ENCODE data around the gene INMT. TPM values are rescaled to one million over a fixed set of nuclear protein-coding genes. Genes with fewer than 3 reads are reported as not detected.

Gene INMT
- polyA plus RNA-seq, 1 donor, result 11.9 TPM

DNA sequence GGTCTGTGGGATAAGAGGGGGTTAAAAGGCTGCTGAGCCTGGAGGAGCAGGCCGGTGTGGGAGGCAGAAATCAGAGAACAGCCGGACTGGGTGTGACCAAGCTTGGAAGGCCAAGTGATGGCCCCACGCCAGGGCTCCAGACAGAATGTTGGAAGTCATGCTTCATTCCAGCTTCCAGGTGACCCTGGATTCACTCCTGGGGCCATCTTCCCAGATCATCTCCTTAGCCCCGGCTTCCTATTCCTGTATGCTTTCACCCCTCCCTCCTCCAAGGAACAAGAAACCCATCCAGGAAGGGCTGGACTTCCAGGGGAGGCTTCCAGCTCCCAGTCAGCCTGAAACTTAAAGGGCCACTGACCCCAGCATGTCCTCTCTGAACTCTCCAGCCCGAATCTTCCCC is 1.0 kb downstream of the INMT start:
- DNase-seq, result peak; percentile 95

DNA sequence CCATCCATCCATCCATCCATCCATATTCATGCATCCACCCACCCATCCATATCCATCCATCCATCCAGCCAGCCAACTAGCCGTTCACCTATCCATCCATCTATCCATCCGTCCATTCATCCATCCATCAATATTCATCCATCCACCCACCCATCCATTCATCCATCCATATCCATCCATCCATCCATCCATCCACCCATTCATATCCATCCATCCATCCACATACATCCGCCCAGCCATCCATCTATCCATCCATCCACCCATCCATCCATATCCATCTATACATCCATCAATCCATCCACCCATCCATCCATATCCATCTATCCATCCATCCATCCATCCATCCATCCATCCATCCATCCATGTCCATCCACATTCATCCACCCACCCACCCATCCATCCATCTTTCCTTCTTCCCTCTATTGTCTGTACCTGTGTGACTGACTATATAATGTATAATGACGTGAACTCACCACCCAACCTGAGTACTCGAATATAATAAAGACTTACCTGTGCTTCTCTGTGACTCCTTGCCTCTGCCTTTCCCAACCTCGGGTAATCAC is 2.5 kb downstream of the INMT start:
- no peak for DNase-seq

DNA sequence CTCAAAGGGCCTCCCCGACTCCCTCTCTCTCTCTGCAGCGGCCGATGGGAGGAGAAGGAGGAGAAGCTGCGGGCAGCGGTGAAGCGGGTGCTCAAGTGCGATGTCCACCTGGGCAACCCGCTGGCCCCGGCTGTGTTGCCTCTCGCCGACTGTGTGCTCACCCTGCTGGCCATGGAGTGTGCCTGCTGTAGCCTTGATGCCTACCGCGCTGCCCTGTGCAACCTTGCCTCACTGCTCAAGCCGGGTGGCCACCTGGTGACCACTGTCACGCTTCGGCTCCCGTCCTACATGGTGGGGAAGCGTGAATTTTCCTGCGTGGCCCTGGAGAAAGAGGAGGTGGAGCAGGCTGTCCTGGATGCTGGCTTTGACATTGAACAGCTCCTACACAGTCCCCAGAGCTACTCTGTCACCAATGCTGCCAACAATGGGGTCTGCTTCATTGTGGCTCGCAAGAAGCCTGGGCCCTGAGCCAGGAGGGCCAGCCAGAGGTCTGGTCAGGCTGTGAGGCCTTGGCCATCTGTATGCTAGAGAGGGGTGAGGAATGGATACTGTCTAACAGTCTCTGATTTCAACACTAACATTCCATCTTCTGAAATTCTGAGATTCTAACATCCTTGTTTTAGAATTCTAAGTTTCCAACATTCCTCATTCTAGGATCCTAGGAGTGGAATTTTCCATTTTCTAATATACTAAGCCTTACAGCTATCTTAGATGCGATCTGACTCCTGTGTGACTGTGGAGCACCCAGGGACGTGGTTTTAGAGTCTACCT is 3.6 kb downstream of the INMT start:
- DNase-seq, result peak; percentile 59

DNA sequence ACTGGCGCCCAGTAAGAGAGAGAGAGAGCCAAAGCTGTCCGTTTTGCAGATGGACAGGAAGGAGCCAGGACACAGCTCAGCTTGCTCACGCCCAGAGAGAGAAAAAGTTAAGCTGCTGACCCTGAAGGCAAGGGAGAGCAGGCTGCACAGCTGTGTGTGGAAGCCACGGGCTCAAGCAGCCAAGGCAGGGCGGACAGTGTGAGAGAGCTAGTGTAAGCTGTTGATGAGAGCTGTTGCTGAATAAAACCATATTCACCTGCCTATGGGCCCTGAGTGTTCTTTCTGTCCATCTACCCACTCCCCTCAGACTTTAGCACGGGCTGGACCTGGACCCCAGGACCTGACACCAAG is 5.4 kb downstream of the INMT start:
- peak; percentile 50 for DNase-seq

DNA sequence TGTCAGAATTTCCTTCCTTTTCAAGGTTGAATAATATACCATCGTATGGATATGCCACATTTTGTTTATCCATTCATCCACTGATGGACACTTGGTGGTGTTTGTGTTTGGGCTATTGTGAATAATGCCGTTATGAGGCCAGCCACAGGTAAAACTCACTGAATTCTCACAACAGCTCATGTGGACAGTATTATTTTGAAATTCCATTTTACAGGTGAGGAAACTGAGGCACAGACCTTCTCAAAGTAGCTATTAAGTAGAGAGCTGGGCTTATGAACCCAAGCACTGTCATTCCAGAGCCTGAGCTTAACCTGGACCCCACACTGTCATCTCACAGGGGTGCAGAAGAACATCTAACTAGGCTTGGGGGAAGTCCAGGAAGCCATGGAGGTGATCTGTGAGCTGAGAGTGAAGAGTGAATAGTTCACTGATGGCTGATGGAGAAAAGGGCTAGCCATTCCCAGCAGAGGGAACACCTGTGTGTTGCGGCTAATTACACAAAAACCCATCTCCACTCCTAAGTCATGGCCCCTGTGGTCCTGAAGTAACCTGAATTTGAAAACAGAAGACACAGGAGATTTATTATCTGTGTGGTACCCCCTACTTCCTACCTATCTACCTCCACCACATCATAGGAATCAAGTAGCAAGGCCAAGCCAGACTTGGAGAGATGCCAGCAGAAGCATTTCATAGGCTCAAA is 8.7 kb downstream of the INMT start:
- DNase-seq, result no peak

DNA sequence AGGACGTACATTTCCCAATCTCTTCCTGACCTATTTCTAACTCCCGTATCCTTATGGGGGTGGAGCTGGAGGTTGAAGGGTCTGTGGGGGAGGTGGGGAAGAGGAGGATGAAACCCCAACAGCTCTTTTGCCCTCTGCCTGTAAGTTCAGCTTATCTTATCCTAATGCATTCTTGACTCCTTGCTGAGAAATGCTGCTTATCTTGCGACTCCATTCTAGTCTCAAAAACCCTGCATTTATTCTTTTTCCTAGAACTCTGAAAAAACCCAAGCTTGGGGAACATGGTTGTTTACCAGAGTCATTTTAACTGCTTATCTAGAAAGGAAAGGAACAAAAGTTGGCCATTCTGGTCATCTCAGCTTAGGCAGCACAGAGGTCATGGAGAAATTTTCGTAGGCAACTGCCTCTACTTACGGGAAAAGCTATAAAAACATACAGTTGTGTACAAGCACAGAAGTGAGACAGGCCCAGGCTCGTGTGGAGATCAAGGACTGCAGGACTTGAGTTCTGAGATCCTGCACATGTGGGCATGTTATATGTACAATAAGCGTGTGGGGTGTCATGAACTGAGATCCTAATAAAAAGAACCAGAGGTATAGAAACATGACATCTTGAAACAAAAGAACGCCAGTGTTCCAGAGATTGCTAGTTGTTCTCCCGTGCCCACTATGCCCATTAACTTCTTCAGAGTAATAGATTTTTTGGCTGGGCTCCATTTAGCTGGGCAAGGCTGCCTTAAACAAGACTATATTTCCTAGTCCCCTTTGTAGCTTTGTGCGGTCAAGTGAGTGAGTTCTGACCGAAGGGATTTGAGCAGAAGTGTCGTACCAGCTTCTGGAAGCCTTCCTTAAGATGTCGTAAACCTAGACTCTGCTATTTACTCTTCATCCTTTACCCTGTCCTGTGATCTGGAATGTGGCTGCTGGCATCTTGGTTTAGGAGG is 9.6 kb downstream of the INMT start:
- no peak for DNase-seq

DNA sequence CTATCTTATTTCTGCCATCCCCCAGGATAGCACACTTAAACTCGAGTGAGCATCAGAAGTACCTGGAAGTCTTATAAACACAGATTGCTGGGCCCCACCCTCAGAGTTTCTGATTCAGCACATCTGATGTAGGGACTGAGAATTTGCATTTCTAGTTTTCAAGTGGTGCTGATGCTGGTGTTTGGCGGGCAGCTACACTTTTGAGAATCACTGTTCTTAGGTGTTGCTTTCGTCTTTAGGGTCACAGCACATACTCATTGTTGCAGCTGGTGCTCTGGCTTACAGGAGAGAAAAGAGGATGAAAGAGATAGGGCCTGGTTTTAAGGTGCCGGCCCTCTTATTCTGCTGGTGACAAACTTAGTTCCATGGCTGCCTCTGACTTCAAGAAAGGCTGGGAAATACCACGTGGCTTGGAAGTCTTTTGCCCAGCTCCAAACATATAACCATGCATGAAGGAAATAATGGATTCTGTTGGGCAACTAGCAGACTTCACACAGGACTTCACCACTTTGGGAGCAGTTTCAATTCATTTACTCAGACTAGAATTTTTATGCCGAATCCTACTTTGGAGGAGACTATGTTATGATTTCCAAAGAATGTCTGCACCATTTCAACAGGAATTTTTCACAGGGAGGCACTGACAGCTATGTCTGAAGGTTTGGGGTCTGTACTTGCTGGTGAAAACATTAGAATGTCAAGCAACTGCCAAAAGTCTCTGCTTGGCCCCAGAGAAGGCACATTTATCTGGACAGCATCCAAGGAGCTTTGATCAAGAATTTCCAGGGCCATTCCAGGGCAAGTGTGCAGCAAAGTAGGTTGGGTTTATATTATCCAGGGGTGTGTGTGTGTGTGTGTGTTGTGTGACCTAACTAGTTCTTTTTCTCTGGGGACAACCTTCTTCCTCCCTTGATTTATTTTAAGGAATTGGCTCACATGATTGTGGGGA is 12.4 kb downstream of the INMT start:
- DNase-seq, result peak; percentile 66

DNA sequence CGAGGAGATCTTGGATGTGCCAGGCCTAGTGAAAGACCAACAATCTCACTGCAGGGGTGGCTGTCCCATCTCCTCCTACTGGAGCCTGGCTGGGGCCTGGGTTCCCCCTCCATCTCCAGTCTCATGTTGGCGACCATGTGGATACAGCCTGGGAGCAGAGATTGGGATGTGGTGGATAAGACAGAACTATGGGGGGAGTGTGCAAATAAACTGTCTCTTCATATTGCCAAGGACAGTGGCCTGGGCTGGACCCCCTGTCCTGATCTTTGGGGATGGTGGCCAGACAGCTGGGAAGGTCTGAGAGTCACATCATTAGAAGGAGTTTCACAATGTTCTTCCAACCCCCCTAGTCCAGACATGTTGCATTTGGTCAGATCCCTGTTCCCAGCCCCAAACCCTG is 13.5 kb downstream of the INMT start:
- DNase-seq, result no peak

DNA sequence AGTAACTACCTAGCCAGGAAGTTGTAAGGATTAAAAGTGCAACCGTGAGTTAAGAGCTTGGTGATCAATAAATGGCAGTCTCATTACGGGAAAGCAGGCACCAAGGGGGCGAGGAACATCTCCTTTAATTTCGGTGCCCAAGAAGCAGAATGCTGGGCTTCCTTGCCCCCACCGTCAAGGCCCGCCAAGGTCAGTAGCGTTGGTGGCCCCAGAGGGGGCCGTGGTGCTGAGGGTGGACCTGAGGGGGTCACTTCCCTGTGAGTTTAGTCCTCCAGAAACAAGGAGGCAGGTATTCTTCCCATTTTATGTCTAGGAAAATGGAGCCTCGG is 18.9 kb downstream of the INMT start:
- DNase-seq, result no peak

DNA sequence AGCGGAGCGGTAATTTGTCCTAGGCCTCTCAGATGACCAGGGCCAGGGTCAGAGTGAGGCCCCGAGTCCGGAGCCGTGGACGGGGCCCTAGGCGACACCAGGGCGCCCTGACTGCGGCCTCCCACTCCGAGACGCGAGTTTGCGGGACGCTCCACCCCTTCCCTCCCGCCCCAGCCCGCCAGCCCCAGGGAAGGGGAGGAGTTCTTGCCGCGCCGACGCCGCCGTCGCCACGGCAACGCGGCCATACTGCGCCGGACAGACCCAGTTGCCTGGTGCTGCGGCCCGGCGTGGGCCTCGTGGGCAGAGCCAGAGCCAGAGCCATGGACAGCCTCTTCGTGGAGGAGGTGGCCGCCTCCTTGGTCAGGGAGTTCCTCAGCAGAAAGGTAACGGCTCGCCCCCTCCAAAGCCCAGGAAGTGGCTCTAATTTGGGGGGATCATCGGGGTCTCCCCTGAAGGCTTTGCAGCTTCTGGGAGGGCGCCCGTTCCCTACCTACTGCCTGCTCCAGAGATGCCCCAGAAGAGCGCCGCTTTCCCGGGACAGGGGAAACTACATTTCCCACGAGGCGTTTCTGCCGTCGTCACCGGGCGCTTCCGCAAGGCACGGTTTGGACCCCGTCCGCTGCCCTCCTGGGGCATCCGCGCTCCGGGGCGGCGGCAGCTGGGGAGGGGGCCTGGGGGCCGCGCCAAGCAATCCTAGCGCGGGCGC is 19.4 kb downstream of the INMT start, which contains the start of gene MINDY4:
MINDY4 (plus strand) TSS at position 244 of the 706 bp plus-strand sequence; CDS start at position 321, 77 bp downstream.
- peak; percentile 85 for DNase-seq

DNA sequence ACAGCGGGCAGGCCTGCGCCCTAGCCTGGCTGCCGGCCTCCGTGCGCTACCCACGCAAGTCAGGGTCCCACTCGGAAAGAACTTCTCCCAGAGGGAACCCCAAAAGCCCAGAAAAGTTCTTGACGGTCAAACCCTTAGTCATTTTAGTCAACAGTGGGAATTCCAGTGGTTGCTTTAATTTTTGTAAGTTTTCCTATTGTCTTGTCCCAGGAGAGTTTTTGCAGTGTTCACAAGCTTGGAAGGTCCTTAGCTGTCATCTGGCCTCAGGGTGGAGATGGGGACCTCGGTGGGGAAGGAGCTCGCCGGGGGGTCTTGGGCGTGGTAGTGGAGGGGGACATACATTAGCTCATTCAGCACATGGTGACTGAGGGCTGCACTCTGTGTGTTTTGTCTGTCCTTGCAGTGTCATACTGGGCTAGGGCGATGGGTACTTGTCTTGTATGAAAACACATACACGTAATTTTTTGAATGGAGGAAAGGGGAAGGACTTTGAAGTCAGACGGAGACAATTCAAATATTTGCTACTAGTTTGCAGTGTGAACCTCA is 20.0 kb downstream of the INMT start:
- no peak for DNase-seq

DNA sequence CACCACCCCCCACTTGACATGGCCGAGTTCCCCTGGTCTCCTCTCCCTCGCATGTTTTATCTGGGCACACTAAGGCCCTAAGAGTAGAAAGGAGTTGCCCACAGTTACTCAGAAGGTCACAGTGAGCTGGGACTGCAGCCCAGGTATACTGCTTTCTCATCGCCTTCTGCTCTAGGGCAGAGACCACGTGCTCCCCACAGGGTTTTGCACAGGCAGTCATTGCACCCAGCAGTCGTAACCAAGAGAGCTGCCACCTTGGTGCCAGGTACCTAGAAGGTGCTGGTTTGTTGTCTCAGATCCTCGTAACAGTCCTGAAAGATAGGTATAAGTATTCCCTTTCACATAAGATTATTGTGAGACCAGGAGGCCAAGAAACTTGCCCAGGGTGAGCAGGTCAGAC is 21.0 kb downstream of the INMT start:
- DNase-seq, result no peak

DNA sequence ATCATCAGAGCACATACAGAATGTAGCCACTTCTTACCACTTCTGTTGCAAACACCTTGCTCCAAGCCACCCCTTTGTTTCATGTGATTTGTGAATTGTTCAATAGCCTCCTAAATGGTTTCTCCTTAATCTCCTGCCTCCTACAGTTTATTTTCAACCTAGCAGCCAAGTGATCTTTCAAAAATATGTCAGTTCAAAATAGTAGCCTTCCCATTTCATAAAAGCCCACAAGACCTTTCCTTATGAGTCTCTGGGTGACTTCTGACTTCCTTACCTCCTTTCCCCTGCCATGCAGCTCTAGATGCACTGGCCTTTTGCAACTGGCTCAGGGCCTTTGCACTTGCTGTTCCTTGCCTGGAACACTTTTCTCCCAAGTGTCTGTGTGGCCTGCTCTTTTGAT is 24.1 kb downstream of the INMT start:
- no peak for DNase-seq

DNA sequence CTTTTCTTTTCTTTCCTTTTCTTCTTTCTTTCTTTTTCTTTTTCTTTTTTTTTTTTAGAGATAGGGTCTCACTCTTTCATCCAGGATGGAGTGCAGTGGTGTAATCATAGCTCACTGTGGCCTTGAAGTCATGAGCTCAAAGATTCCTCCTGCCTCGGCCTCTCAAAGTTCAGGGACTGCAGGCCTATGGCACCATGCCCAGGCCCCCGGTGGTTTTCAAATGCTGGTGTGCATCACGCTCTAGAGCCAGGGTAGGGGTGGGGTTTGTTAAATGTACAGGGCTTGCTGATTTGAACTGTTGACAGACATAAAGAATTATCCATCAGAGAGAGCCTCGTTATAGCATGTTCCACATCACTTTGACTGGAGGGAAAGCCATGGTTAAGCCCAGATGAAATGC is 25.0 kb downstream of the INMT start:
- no peak for DNase-seq

DNA sequence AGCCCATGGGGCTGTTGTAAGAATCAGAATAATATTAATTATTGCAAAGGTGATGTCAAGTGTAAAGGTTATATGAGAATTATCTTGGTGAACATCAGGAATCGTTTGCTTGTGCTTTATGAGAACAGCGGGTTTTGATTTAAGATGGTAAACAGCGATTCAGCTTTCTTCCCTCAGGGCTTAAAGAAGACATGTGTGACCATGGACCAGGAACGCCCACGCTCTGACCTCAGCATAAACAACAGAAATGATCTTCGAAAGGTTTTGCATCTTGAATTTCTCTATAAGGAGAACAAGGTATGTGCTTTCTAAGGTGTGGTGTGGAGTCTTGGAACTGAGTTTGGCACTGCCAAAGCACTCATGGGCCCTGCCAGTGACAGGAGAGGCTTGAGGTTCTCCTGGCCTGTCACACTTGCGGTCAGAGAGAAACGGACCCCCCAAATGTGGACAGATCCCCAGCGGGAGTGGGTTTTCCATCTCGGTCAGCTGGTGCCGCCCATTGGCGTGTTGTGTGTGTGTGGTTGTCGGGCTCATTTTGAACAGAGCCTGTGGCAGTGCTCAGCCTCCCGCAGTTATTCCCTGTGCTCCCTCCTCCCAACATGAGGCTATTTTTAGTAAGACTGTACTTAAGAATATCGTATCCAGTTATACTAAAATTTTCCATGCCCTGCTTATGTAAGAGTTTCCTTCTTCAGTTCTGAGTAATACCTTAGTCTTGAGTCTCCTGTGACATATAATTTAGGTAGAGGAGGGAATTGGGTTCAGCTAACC is 26.5 kb downstream of the INMT start:
- no peak for DNase-seq

DNA sequence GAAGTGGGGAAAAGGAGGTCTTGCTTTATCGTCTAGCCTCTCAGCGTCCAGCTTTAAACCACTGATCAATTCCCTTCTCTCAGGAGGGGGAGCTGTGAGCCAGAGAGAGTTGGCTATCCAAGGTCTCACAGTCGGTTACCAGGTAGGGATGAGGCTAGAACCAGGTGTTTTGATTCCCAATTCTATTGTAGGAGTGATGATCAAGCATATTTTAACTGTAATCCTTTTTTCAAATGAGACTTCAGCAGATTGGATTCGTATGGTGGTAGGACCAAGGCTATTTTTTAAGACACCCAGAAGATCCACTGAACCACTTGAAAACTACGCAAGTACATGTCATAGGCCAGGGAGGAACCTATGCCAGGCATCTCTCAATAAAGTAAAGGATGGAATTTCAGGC is 27.6 kb downstream of the INMT start:
- no peak for DNase-seq

DNA sequence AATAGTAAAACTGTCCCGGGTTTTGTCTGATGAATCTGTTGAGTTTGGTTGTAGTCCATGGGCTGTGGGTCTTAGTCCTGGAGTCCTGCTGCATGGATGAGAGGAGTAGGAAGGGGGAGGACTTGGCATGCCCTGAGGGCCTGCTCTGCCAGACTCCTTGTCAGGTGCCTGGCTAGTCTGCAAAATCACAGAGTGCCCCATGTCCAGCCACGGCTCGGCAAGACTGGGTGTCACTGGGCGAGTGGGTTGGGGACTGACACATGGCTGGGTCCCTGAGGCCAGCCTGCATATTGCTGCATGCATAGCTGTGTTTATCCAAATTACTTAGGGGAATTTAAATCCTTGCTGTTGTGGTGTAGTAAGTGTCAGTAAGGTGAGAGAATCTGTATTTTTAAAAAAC is 29.0 kb downstream of the INMT start:
- DNase-seq, result no peak

DNA sequence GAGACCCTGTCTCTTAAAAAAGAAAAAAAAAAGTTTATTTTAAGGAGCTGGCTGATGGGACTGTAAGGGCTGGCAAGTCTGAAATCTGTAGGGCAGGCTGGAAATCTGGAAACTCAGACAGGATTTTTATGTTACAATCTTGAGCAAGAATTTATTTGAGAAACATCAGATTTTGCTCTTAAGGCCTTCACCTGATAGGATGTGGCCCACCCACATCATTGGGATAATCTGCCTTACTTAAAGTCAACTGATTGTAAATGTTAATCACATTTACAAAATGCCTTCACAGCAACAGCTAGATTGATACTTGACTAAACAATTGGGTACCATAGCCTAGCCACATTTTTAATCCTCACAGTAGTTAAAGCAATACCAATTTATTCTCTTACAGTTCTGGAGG is 30.8 kb downstream of the INMT start:
- no peak for DNase-seq

DNA sequence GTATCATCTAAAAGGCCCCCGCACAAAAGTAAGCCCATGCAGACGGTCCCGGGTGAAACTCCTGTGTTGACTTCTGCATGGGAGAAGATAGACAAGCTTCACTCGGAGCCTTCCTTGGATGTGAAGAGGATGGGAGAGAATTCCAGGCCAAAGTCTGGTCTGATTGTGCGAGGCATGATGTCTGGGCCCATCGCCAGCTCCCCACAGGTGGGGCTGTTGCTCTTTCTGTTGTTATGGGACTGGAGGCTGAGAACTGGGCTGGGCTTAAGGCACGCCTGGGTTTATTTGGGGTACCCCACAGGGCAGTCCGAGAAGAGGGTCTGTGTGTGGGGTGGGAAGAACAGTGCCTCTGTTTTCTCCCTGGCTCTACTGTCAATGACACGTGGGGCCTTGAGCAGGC is 33.9 kb downstream of the INMT start:
- no peak for DNase-seq

DNA sequence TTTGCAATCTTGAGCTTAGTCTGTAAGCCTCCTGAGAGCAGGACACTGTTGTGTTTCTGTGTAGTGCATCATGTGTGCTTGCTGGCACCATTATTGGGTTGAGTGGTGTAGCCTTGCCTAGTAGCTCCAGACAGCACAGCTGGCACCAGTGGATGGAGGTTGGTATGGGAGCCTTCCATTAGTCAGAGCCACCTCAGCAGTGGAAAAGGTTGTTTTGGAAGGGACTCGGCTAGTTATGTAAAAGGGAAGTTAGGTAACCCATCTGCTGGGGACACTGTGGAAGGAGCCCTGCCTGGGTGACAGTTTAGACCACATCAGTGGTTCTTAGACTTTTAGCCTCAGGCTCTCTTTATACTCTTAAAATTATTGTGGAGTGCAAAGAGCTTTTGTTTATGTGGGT is 35.6 kb downstream of the INMT start:
- no peak for DNase-seq
